GM19372 (cell line): ENCODE measurements around the gene AP3D1.
"Not testable (repeated sequence)": the region's sequence is repeated elsewhere in the genome, so short reads cannot be mapped to it uniquely, and the experiment has no call there.

Experiments
- ATAC-seq: cut with Tn5 transposase; IDR thresholded peaks from one replicate; pipeline ENCODE4 v1.9.1; 2021; ENCODE audit warnings: mild to moderate bottlenecking, low read depth, moderate library complexity; ENCODE audit not compliant: unreplicated experiment

Gene AP3D1

DNA sequence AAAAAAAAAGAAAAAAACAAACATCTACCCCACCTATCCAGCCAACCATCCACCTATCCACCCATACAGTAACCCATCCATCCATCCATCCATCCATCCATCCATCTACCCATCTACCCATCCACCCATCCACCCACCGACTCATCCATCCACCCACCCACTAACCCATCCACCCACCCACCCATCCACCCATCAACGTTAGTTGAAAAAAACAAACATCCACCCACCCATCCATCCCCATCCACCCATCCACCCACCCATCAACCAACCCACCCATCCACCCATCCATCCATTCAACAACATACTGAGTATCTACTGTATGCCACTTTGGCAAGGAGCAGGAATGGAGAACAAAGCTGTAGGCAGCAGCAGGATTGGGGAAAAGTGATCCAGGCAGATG, 6.1 kb upstream of the AP3D1 start:
- no peak for ATAC-seq

DNA sequence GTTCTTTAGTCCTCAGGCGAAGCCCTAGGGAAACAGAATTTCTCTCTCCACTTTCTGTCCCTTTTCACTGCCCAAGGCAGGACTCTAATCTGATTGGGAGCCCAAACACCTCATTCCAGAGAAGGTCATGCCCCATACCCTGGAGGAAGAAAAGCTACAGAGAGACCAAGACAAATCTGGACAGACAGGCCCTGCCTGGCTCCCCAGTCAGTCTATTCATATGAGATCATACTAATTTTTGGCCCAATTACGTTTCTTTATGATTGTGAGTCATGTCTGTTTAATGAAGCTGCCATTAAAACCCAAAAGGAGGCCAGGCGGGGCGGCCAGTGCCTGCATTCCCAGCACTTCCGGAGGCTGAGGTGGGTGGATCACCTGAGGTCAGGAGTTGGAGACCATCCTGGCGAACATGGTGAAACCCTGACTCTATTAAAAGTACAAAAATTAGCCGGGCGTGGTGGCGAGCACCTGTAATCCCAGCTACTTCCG, 3.3 kb upstream of the AP3D1 start:
- no peak for ATAC-seq

DNA sequence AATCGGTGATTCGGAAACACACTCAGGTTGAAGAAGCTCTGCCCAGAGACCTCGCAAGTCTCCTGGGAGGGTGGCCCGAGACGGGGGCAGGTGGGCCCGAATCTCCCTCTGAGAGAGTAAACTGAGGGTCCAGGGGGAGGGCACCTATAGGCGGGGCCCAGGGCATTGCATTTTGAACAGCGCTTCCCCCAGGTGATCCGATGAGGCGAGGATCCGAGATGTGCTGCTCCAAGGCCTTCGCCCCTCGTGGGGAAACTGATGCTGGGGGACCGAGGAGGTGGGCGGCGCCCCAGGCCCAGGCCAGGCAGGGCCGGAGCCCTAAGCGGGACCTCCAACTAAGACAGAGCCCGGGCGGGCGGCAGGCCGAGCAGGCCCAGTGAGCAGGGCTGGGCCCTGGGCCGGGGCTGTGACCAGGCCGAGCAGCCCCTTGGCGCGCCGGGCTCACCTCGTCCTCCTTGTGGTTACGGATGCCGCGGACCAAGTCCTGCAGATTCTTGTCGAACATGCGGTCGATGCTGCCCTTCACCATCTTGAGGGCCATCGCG, 500 bp downstream of the AP3D1 start:
- no peak for ATAC-seq

DNA sequence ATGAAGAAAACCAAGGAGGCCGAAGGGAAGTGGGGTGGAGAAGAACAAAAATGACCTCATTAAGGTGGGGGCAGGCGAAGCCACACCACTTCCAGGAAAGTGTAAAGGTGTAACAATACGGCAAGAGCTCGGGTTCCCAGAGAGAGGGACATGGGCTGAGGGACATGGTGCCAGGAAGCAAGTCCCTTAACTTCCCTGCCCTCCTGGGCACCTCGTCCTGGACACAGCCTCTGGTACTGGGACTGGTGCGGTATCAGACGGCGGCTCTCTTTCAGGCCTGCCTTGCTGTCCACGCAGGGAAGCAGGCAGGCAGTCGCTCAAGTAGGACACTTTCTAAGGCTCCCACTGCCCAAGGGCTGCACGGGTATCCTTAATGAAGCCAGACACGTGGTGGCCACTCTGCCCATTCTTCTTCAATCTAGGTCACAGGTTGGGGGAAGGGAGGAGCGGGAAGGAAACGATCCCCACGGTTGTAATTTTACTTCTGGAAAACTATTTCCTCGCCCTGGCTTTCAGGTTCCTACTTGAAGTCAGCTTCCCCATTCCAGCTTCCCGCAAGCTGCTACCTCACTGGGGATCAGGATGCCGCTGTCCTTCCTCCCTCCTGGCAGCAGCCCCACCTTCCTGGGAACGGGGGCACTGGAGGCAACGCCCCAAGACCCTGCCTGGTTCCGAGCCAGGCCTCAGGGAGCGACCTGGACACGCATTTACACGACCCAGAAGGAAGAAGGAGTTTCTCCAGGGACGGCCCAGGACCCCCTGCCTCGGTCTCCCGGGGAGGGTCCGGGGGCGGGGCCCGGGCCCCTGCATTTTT, 1.2 kb downstream of the AP3D1 start:
- no peak for ATAC-seq

DNA sequence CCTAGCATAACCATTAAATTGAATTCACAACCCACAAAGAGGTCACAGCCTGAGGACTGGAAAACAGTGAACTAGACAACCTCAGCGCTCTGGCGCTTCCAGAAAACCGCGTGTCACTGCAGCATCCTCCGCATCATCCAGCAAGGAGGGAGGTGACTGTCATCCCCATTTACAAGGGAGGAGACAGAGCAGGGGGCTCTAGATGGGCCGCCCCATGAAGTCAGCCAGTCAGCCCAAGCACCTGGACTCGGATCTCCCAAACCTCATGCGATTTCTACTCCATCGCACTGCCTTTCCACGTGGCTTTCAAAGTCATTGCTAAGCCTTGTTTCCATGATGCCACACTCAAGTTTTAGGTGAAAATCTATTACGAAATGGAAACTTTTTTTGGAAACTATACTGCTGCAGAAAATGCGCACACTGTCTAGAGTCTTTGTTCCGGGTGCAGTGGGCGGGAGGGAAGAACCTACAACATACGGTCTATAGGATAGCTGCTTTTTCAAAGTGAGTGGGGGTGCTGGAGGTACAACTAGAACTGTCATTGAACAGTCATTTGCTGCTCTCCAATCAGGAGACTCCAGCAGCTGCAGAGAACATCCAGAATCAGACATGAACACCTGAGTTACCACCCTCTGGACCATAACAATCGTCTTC, 2.8 kb downstream of the AP3D1 start:
- ATAC-seq, result no peak

DNA sequence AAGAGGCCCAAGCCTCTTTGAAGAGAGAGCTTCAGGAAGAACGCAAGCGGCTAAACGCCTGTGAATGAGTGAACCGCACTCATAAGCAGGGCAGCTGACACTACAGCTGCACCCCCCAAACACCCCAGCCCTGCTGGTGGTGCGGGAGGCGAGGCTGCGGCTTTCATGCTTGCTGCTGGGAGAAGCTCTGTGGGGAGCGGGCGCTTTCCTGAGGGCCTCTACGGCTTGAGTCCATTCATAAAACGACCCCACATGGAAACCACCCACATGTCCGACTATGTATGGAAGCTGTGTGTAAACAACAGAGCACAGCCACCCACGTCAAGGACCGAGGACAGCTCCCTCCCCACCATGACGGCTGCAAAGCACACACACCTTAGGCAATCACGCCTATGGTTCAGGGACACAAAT, 5.5 kb downstream of the AP3D1 start:
- no peak for ATAC-seq

DNA sequence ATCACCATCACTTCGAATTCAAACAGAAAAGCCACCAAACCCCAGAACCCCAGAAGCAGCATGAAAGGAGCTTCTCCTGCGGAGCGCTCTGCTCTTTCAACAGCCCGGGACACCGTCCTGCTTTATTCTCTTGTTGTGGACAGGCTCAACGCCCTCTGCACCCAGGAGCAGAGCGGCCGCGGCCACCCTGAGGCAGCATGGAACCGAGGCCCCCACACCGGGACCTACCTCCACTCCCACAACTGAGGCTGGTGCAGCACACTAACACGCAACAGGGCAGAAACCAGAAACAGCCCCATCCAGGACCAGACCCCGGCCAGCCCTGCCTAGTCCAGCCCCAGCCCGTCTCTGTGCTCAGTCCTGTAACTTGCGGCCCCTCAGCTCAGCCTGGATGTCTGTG, 7.2 kb downstream of the AP3D1 start:
- no peak for ATAC-seq

DNA sequence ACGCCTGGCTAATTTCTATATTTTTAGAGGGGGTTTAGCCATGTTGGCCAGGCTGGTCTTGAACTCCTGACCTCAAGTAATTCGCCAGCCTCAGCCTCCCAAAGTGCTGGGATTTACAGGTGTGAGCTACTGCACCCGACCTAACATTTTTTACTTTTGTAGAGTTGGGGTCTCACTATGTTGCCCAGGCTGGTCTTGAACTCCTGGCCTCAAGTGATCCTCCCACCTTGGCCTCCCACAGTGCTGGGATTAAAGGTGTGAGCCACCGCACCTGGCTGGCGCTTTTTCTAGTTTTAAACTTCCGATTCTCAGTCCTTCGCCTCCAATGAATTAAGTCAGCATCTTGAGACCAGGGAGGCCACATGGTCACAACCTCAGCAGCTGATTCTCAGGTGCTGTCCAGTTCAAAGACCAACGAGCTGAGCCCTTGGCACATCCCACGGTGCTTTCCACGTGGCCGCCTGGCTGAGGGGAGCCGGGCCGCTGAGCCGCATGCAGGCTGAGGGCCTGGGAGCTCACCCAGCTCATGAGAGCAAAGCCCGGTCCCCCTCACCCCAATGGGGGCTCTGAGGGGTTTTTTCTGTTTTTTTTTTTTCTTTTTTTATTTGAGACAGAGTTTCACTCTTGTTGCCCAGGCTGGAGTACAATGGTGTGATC, 9.1 kb downstream of the AP3D1 start:
- no peak for ATAC-seq

DNA sequence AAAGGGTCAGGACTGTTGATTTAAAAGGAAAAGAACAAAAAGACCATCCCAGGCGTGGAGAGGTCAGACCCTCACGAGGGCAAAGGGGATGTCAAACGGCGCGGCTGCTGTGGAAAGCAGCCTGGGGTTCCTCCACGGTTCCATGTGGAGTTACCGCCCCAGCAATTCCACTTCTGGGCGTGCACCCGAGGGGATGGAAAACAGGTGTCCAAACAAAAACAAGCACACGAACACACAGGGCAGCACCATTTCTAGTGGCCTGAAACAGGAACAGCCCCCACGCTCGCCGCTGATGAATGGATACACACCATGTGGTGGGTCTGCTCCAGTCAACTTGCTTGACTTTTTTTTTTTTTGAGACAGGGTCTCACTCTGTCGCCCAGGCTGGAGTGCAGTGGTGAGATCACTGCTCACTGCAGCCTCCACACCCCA, 11.2 kb downstream of the AP3D1 start:
- no peak for ATAC-seq

DNA sequence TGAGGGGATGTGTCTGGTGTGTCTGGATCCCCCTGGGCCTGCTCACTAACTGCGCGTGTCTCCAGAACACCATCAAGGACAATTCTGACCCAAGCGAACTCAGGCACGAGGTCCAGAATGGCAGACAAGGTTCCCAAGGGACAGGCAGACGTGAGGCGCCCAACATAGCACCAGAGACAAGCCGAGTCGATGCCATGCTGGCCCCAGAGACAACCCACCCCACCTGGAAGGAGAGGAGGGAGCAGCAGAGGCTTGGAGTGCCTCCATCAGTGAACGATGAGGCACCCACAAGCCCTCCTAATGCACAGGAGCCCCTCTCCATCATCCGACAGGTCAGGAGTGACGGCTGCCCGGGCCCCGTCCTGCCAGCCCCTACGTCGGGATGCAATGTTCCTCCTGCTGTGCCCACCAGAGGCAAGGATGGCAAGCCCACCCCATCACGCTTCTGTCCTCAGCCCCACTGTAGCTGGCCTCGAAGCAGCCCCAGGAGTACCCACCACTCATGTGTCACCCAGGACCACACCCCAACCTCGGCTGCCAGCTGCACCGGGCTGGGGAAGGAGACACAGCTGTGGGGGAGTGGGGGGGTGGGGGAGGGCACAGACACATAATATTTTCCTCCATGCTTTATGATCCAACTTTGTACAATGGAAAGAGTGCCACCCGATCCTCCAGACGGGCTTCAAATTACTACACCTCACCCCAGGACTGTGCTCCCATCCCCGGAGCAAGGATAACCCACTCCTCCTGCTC, 11.8 kb downstream of the AP3D1 start:
- no peak for ATAC-seq

DNA sequence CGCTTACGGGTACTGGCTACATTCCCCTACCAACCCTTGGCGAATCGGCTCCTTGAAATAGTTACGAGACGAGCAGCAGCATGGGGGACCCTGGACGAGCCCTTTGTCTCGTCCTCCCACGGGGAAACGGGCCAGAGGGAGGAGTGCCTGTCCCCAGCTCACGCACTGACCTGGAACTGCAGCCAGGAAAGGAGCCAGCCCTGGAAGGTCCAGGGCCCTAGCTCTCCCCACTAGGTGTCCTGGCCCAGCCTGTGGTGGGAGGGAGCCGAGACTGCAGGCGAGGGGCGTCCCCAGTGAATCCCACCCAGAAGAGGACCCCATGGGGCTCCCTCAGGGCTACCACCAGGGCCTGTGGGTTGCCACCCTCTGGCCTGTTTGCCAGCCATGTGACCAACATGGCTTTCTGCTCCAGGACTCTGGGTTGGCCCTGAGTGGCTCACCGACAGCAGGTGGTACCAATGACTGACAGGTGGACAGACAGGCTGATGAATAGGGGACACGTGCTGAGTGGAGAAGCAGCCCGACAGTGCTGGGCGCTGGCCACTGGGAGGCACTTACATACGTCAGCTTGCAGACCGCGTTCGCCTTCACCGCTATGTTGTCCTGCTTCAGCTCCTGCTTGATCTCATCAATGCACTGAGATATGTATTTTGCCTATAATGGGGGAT, 13.2 kb downstream of the AP3D1 start:
- ATAC-seq, result no peak

DNA sequence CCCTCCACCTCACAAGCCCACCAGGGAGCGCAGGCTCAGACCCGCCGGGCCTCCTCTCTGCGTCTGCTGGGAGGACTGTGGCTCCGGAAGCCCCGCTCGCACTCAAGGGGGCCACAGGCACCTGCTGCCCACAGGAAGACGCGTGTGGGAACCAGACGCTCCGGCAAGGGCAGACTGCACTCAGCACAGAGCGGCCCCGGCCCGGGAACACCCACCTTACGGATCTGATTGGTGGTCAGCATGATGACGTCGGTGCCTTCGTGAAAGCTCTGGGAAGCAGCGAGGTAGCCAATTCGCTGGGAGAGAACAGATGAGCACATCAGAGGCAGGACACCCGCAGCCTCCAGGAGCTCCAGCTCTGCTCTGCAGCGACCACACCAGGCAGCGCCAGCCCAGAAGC, 14.6 kb downstream of the AP3D1 start:
- no peak for ATAC-seq

DNA sequence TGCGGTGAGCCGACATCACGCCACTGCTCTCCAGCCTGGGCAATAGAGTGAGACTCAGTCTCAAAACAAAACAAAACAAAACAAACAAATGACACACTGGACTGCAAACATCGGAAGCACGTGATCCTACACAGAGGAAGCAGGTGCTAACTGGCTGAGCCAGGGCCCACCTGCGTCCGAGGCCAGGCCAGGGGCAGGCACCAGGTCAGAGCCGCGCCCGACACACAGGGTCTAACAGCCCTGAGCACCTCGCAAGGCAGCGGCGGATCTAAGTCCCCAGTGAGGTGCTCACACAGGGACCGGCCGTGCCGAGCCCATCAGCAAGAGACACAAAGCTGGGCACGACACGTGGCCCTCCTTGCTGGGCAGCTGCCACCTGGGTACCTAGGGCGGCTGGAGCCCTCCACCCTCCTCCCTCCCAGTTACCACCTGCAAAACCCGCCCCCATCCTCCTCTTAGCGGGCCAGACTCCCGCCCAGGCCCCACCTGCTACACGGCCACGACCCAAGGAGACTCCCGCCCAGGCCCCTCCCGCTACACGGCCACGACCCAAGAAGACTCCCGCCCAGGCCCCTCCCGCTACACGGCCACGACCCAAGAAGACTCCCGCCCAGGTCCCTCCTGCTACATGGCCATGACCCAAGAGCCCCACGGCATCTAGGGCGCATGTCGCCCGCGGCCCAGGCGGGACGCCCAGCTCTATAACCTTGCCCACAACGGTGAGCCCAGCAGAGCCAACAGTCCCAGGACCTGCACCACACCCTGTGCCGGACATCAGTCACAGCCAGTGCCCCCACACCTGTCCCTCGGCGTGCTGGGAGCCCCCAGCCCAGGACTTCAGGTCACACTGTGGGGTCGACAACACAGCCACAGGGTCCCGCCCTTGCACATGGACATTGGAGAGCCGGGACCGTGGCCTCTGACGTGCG, 15.6 kb downstream of the AP3D1 start:
- ATAC-seq, result no peak

DNA sequence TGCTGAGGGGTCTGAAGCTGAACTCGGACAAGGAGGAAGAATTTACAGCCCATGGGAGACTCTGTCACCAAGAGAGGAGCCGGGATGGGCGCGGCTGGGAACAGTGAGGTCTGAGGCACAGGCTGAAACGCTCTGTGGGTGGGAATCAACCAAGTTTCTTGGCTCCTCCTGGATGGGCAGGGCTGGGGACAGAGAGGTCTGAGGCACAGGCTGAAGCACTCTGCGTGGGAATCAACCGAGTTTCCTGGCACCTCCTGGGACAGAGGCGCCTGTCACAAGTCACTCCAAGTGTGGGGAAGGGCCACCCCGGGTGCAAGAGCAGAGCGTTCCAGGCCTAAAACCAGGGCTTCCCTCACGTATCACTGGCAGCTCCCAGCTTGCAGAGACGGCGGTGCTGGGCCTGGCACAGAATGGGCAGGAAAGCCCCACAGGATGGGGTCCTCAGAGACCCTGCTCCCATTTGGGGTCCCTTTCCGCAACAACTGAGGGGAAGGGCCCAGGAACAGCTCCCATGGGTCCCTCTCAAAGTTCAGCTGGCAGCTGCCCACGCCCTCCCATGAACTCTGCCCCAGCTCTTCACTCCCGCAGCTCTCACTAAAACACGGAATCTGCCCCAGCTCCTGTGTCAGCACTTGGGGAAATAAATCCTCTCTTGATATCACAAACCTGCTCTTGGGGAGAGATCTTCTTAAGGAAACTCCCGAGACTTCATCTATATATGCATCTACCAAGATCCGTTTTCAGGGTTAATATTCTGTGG, 18.5 kb downstream of the AP3D1 start:
- no peak for ATAC-seq

DNA sequence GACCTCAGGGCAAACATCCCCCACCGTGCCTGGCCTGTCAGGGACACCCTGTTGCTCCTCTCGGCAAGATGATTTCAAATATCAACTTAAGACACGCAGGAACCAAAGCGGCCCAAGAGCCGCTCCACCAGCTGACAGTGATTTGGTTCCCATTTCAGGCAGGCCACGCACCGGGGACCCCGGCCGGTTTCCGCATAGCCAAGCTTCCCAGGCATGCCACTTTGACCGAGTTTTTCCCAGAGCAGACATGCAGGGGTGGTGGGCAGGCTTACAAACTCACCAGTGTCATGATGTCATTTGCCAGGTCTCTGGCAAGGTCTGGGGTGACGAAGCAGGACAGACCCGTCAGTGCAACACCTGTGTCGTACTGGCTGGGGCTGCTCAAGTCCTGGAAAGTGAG, 19.2 kb downstream of the AP3D1 start:
- no peak for ATAC-seq

DNA sequence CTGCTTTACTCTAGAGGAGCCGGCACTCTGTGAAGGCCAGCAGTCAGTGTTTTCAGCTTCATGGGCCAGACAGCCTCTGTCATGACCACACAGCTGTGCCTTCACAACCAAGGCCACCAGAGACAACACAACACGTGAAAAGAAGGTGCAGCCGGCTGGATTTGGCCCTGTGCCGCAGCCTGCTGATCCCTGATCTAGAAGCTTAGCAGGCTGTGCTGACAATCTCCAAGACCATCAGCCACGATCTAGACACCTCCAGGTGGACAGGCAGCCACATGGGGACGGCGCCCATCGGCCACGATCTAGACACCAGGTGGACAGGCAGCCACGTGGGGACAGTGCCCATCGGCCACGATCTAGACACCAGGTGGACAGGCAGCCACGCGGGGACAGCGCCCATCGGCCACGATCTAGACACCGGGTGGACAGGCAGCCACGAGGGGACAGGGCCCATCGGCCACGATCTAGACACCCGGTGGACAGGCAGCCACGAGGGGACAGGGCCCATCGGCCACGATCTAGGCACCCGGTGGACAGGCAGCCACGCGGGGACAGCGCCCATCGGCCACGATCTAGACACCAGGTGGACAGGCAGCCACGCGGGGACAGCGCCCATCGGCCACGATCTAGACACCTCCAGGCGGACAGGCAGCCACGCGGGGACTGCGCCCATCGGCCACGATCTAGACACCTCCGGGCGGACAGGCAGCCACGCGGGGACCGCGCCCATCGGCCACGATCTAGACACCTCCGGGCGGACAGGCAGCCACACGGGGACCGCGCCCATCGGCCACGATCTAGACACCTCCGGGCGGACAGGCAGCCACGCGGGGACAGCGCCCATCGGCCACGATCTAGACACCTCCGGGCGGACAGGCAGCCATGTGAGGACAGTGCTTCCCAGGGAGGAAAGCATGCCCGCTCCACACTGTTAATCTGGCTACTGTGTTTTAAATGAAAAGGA, 20.1 kb downstream of the AP3D1 start:
- ATAC-seq, result not testable (repeated sequence)
